DOHH2 (cell line): Measurements from ENCODE around the gene PHLPP1.

Experiments used
- EZH2phosphoT487 ChIP-seq: fragments of 200-600 bp; sonication (generic); IDR thresholded peaks from 2 replicates; pipeline ENCODE4 v1.6.1; 2017; ENCODE audit warnings: borderline replicate concordance, mild to moderate bottlenecking, antibody characterized with exemption, low read length, moderate library complexity, mixed read lengths
- TF ChIP-seq, protein P1 (sequence below): fragments of 200-600 bp; sonication (generic); IDR thresholded peaks from one replicate; pipeline ENCODE4 v1.5.1; 2014; ENCODE audit warnings: antibody characterized with exemption, mild to moderate bottlenecking, low read depth, low read length; ENCODE audit not compliant: poor library complexity, severe bottlenecking

- TF ChIP-seq, protein P1, sequence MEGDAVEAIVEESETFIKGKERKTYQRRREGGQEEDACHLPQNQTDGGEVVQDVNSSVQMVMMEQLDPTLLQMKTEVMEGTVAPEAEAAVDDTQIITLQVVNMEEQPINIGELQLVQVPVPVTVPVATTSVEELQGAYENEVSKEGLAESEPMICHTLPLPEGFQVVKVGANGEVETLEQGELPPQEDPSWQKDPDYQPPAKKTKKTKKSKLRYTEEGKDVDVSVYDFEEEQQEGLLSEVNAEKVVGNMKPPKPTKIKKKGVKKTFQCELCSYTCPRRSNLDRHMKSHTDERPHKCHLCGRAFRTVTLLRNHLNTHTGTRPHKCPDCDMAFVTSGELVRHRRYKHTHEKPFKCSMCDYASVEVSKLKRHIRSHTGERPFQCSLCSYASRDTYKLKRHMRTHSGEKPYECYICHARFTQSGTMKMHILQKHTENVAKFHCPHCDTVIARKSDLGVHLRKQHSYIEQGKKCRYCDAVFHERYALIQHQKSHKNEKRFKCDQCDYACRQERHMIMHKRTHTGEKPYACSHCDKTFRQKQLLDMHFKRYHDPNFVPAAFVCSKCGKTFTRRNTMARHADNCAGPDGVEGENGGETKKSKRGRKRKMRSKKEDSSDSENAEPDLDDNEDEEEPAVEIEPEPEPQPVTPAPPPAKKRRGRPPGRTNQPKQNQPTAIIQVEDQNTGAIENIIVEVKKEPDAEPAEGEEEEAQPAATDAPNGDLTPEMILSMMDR: no peak
- TF ChIP-seq EZH2phosphoT487: no peak
These were observed 22.0 kb downstream of the PHLPP1 start for GRCh38 chr18:62737241-62737873.
